NCI-H2029 treated with DMSO at 0.1 percent for 48 hours (cell line): ENCODE data around the gene TFAP2E.

Source experiments
- DNase-seq: peaks from one replicate; lab custom pipeline; 2025; lab: John Stamatoyannopoulos, UW

The TFAP2E gene

DNA sequence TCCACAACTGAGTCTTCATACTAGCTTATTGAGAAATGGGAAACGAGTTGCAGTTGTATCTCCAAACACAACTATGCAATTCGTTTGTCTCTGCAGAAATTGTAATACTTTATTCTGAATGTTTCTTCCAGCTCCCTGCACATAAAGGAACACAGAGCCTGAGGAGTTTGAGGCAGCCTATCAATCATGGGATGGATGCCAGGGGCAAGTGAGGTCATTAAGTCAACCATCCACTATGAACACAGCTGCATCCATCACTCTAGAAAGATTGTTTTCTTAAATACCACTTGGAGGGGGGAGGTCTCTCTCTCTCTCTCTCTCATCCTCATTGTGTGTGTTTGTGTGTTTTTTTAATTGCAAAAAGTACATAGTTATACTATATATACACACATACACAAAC lies 71.1 kb downstream of the TFAP2E start:
- no peak for DNase-seq
